Panc1 (cell line): ENCODE results near the gene WDR75.

Experiments
- POLR2AphosphoS5 ChIP-seq: IDR thresholded peaks from 2 replicates; pipeline ENCODE4 v1.6.1; 2012; ENCODE audit warnings: mild to moderate bottlenecking, low read depth, low read length, moderate library complexity
- SIN3A ChIP-seq: IDR thresholded peaks from 2 replicates; pipeline ENCODE4 v1.6.1; 2012; ENCODE audit warnings: low read depth, mild to moderate bottlenecking, low read length, moderate library complexity, borderline replicate concordance; ENCODE audit not compliant: insufficient read depth
- TCF7L2 ChIP-seq: IDR thresholded peaks from 2 replicates; pipeline ENCODE4 v1.6.1; 2011; ENCODE audit warnings: mild to moderate bottlenecking, low read depth, low read length, inconsistent platforms
- TF ChIP-seq, protein P1 (sequence below): fragments of 450-650 bp; IDR thresholded peaks from 2 replicates; pipeline ENCODE4 v1.5.1; 2017; ENCODE audit warnings: mild to moderate bottlenecking
- TF ChIP-seq, protein P2 (sequence below), 2 experiments: IDR thresholded peaks; 2 replicates each; pipeline ENCODE4 v1.6.1; 2011 to 2012; ENCODE audit warnings: low read depth in 2 of 2, control low read depth in 1 of 2, low read length in 1 of 2, mild to moderate bottlenecking in 1 of 2, moderate library complexity in 1 of 2; ENCODE audit not compliant: insufficient read depth in 1 of 2

DNA sequence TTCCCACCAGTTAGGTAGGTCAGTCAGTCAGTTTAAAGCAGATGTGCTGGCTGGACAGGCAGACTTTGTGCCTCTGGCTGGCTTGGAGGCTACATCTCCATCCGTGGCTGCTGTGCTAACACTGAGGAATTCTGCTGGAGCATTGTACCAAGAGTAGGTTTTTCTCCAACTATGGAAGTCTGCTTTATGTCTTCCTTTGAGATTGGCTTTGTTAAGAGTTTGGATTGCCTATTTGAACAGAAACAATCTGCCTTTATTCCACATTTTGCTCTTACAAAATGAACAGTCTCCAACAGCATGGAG, 46.7 kb downstream of the WDR75 start:
- TF ChIP-seq, protein P1, sequence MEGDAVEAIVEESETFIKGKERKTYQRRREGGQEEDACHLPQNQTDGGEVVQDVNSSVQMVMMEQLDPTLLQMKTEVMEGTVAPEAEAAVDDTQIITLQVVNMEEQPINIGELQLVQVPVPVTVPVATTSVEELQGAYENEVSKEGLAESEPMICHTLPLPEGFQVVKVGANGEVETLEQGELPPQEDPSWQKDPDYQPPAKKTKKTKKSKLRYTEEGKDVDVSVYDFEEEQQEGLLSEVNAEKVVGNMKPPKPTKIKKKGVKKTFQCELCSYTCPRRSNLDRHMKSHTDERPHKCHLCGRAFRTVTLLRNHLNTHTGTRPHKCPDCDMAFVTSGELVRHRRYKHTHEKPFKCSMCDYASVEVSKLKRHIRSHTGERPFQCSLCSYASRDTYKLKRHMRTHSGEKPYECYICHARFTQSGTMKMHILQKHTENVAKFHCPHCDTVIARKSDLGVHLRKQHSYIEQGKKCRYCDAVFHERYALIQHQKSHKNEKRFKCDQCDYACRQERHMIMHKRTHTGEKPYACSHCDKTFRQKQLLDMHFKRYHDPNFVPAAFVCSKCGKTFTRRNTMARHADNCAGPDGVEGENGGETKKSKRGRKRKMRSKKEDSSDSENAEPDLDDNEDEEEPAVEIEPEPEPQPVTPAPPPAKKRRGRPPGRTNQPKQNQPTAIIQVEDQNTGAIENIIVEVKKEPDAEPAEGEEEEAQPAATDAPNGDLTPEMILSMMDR = no peak
- TF ChIP-seq TCF7L2 (no peak), POLR2AphosphoS5 (no peak), SIN3A (no peak)
- TF ChIP-seq, protein P2, sequence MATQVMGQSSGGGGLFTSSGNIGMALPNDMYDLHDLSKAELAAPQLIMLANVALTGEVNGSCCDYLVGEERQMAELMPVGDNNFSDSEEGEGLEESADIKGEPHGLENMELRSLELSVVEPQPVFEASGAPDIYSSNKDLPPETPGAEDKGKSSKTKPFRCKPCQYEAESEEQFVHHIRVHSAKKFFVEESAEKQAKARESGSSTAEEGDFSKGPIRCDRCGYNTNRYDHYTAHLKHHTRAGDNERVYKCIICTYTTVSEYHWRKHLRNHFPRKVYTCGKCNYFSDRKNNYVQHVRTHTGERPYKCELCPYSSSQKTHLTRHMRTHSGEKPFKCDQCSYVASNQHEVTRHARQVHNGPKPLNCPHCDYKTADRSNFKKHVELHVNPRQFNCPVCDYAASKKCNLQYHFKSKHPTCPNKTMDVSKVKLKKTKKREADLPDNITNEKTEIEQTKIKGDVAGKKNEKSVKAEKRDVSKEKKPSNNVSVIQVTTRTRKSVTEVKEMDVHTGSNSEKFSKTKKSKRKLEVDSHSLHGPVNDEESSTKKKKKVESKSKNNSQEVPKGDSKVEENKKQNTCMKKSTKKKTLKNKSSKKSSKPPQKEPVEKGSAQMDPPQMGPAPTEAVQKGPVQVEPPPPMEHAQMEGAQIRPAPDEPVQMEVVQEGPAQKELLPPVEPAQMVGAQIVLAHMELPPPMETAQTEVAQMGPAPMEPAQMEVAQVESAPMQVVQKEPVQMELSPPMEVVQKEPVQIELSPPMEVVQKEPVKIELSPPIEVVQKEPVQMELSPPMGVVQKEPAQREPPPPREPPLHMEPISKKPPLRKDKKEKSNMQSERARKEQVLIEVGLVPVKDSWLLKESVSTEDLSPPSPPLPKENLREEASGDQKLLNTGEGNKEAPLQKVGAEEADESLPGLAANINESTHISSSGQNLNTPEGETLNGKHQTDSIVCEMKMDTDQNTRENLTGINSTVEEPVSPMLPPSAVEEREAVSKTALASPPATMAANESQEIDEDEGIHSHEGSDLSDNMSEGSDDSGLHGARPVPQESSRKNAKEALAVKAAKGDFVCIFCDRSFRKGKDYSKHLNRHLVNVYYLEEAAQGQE (IDR thresholded peaks at IDR 0.05; ENCODE audit: insufficient read depth in 1 of 2, low read depth in 2 of 2, low read length in 1 of 2) = no peak
